GM20000 (cell line): ENCODE data around the gene ZNF74.
A peak's percentile ranks its signal among the peaks of the same experiment; 100 is the strongest.

Experiments
- DNase-seq: peaks from one replicate; pipeline ENCODE4 v3.0.0; 2012; ENCODE audit warnings: low spot score
- TF ChIP-seq, protein P1 (sequence below): IDR thresholded peaks from 2 replicates; pipeline ENCODE4 v1.5.1; 2012; ENCODE audit warnings: mild to moderate bottlenecking, control low read depth; ENCODE audit errors: extremely low read depth, missing control alignments

The ZNF74 gene

GRCh38 chr22:20456064-20456721, 62.2 kb downstream of the ZNF74 start:
- DNase-seq: peak; percentile 90
- TF ChIP-seq, protein P1, sequence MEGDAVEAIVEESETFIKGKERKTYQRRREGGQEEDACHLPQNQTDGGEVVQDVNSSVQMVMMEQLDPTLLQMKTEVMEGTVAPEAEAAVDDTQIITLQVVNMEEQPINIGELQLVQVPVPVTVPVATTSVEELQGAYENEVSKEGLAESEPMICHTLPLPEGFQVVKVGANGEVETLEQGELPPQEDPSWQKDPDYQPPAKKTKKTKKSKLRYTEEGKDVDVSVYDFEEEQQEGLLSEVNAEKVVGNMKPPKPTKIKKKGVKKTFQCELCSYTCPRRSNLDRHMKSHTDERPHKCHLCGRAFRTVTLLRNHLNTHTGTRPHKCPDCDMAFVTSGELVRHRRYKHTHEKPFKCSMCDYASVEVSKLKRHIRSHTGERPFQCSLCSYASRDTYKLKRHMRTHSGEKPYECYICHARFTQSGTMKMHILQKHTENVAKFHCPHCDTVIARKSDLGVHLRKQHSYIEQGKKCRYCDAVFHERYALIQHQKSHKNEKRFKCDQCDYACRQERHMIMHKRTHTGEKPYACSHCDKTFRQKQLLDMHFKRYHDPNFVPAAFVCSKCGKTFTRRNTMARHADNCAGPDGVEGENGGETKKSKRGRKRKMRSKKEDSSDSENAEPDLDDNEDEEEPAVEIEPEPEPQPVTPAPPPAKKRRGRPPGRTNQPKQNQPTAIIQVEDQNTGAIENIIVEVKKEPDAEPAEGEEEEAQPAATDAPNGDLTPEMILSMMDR: peak; percentile 89

GRCh38 chr22:20456722-20457076, 62.7 kb downstream of the ZNF74 start:
- TF ChIP-seq, protein P1: no peak
- DNase-seq: no peak

DNA sequence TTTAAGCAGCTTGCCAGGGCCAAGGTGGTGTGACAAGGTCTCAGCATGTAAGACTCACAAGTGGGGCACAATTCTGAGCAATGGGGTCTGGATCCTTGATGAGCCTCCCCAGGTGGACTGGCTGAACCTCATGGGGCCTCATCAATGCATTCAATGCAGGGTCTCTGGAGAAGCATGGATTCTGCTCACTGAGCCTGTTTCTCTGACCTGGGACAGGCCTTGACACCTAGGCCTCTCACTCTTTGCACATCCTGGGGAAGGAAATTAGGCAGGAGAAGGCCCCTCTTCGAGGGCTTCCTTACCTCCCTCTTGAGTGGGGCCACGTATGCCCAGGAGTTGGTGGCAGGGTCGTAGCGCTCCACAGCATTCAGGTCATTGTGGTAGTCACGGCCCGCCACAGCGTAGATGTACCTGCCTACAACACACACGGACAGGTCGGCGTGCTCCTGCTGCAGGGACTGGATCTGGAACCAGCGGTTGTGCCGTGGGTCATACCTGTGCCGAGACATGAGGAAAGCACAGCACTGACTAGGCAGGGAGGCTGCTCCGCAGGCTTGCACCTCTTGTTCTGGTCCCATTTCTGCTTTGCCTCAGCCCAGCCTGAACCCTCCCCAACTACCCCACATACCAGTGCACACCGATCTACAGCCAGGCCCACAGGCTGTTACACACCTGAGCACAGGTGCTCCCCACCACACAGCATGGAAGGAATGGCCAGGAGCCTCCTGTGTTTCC, 63.7 kb downstream of the ZNF74 start:
- TF ChIP-seq, protein P1: no peak
- no peak for DNase-seq
